SW 1271 (cell line): ENCODE data around the gene OXSR1.
"Not testable (repeated sequence)": the region's sequence is repeated elsewhere in the genome, so short reads cannot be mapped to it uniquely, and the experiment has no call there.

Experiments
- DNase-seq, 2 experiments: peaks; one replicate each; lab custom pipeline; 2025; lab: John Stamatoyannopoulos, UW

The OXSR1 gene

GRCh38 chr3:38141952-38142273 is 23.4 kb upstream of the OXSR1 start:
- DNase-seq: no peak

DNA sequence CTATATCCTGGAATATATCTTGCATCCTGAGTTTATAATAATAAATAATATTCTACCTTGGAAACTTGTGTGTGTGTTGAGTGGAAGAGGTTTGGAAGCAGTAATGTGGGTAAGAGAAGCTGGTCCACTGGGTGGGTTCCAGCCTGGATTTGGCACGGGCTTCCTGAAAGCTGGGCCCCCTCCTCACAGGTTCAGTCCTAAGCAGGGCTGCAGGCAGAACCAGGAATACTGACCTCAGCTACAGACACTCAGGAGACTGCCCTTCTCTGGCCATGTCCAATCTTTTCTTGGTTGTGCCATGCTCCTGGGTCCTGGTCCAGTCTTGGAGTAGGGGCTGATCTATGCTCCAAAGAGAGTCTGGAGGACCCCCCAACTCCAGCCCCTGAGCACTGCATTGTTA is 22.4 kb upstream of the OXSR1 start:
- DNase-seq: no peak

- no peak for DNase-seq
Measured at GRCh38 chr3:38143511-38143910, 21.8 kb upstream of the OXSR1 start.

DNA sequence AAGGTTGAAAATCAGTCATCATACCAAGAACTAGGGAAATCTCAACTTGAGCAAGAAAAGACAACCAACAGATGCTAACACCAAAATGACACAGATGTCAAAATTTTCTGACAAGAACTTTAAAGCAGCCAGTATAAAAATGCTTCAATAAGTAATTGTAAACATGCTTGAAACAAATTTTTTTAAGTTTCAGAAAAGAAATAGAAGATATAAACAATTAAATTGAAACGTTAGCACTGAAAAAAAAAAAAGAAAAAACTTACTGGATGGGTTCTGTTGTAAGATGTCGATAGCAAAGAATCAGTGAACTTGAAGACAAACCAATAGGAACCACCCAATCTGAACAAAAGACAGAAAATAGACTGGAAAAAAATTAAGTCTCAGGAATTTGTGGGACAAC is 18.8 kb upstream of the OXSR1 start:
- no peak for DNase-seq

GRCh38 chr3:38147421-38147820 is 17.9 kb upstream of the OXSR1 start:
- no peak for DNase-seq

DNA sequence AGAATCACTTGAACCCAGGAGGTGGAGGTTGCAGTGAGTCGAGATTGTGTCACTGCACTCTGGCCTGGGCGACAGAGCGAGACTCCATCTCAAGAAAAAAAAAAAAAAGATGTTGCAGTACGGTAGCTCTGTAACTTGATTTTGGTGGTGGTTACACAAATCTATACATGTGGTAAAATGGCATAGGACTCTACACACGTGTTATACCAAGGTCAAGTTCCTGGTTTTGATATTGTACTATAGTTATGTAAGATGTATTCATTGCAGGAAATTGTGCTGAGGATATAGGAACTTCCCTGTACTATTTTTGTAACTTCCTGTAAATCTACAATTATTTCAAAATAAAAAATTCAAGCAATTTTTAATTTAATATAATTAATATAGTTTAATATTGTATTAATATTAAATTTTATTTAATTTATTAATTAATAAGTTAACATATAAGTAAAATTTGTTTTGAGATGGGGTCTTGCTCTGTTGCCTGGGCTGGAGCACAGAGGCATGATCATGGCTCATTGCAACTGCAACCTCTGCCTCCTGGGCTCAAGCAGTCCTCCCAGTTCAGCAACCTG is 16.9 kb upstream of the OXSR1 start:
- DNase-seq: no peak

DNA sequence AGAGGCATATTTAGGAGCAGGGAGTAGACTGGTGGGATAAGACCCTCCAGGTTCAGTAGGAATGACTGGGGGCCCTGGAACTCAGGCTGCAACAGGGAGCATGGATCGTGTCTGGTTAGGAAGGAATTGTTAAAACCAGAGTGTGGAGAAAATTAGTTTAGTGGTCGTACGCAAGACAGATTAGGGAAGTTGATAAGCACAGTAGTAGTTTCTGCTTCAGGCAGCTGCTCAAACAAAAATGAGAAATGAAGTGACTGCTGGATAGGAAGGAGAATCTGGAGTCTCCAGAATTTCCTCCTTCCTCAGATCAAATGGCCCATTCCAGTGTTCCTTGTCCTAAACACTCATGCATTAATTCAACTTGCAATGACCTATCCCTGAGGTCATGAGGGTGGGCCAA is 15.6 kb upstream of the OXSR1 start:
- DNase-seq: no peak

GRCh38 chr3:38150780-38151528 is 14.4 kb upstream of the OXSR1 start:
- no peak for DNase-seq

GRCh38 chr3:38151667-38152265 is 13.6 kb upstream of the OXSR1 start:
- peak; percentile 26 to 33 for DNase-seq

DNA sequence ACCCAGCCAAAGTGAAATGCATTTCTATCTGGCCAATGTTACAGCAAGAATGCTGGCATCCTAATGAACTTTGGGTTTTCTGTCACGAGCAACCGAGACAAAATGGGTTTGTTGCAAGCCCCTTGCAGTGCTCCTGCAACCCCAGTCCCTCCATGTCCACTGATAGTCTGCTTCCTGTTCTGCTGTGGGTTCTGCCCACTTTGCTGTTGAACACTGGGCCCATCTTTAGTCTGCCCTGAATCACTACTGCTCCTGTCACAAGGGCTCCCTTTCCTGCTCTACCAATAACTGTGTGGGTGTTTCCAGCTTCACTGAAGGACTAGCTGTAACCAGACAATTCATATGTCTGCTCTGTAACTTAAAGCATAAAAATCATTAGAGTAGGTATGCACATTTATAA is 12.7 kb upstream of the OXSR1 start:
- no peak for DNase-seq

GRCh38 chr3:38153221-38153620 is 12.1 kb upstream of the OXSR1 start:
- no peak for DNase-seq

GRCh38 chr3:38154033-38154494 is 11.3 kb upstream of the OXSR1 start:
- no peak for DNase-seq

- no peak for DNase-seq
Measured at GRCh38 chr3:38154625-38155255, 10.6 kb upstream of the OXSR1 start.

- no peak for DNase-seq
Measured at GRCh38 chr3:38155825-38156224, 9.5 kb upstream of the OXSR1 start.

GRCh38 chr3:38157117-38157516 is 8.2 kb upstream of the OXSR1 start:
- DNase-seq: no peak

DNA sequence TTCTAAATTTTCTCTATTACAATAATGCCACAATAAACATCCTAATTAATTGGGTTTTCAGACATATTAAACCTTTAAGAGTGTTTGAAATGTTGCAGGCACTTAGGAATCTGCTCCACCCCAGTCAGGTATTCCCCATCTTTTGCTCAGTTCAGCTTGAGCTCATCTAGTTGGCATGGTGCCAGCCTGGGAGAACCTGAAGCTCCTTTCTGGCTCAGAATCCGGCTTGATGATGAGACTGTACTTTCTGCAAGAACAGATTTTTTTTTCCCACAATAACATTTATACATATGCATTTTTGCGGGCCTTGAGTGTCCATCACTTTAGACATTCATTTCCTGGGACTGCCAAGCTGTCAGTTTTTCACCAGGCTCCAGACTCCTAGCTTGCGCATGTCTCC is 7.7 kb upstream of the OXSR1 start:
- DNase-seq: no peak

DNA sequence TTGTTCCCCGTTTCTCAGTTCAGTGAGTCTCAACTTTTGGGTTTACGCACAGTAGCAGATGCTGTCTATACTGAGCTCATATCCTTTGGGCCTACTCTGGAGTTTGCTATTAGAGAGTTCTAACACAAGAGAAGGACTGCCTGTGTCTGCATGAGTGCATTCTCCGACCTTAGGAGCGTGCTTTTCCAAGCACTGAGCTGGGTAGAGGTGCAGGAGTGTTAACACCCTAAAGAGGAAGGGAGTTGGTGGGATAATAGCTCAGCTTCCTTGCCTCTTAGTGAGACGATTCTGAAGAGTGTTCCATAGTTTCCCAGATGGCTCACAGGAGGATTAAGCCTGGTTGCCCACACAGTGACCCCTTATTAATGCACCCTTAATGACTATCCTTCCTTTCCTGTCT is 6.9 kb upstream of the OXSR1 start:
- no peak for DNase-seq

DNA sequence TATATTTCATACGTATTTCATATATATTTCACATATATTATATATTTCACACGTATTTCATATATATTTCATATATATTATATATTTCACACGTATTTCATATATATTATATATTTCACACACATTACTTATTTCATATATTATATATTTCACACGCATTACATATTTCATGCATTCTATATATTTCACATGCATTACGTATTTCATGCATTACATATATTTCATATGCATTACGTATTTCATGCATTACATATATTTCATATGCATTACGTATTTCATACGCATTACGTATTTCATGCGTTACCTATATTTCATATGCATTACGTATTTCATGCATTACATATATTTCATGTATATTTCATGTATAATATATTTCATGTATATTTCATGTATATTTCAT is 4.6 kb upstream of the OXSR1 start:
- DNase-seq: not testable (repeated sequence)

- peak in 1 of 2 experiments; percentile 33 for DNase-seq
Measured at GRCh38 chr3:38163117-38163840, 2.1 kb upstream of the OXSR1 start.

GRCh38 chr3:38163841-38164642 is 1.3 kb upstream of the OXSR1 start:
- no peak for DNase-seq

DNA sequence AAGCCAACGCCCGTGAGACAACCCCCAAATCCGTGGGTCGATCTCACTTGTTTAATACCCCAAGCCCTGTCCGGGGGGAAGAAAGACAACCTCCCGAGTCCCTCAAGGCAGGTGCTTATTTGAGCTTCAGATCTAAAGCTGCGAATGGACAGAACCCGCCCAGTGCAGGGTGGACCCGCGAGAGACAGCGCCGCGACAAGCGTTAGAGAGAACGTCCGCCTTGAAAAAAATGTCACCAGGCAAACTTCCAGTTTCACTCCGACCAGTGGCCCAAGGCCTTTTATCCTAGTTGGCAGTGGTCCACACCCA is 740 bp upstream of the OXSR1 start:
- no peak for DNase-seq
